SK-N-SH treated with all-trans-retinoic acid at 6 μM for 48 hours (cell line): Measurements from ENCODE around the gene CHRNA5.

Experiments used
- ATAC-seq: fragments of 200-7000 bp; cut with Tn5 transposase; 3 replicates; pipeline ENCODE4 v1.9.1; 2020; ENCODE audit warnings: mild to moderate bottlenecking, moderate library complexity
- ARNTL ChIP-seq: fragments of 450-650 bp; formaldehyde crosslinking; IDR thresholded peaks from 2 replicates; pipeline ENCODE4 v1.5.0; 2020; ENCODE audit warnings: low read depth, mild to moderate bottlenecking, moderate library complexity, borderline replicate concordance
- BACH2 ChIP-seq: fragments of 250-450 bp; sonication (Bioruptor Pico); IDR thresholded peaks from 2 replicates; pipeline ENCODE4 v1.9.0; 2021; ENCODE audit warnings: mild to moderate bottlenecking, borderline replicate concordance
- CREB5 ChIP-seq: fragments of 250-450 bp; sonication (Bioruptor Pico); IDR thresholded peaks from 2 replicates; pipeline ENCODE4 v1.5.1; 2020; ENCODE audit warnings: low read depth, mild to moderate bottlenecking, moderate library complexity
- CSDC2 ChIP-seq: fragments of 250-450 bp; sonication (Bioruptor Pico); IDR thresholded peaks from 2 replicates; pipeline ENCODE4 v1.5.0; 2020; ENCODE audit warnings: mild to moderate bottlenecking, moderate library complexity
- ESRRG ChIP-seq: fragments of 250-450 bp; sonication (Bioruptor Pico); IDR thresholded peaks from 2 replicates; pipeline ENCODE4 v1.6.1; 2021; ENCODE audit warnings: mild to moderate bottlenecking
- GLIS3 ChIP-seq: fragments of 250-450 bp; sonication (Bioruptor Pico); IDR thresholded peaks from 2 replicates; pipeline ENCODE4 v1.5.0; 2020; ENCODE audit warnings: mild to moderate bottlenecking, moderate library complexity
- ISL1 ChIP-seq: fragments of 250-450 bp; sonication (Bioruptor Pico); IDR thresholded peaks from 2 replicates; pipeline ENCODE4 v2.1.2; 2022; ENCODE audit warnings: mild to moderate bottlenecking, moderate library complexity
- OSR1 ChIP-seq: fragments of 250-450 bp; sonication (Bioruptor Pico); IDR thresholded peaks from 2 replicates; pipeline ENCODE4 v1.8.0; 2022; ENCODE audit warnings: moderate library complexity, mild to moderate bottlenecking, inconsistent platforms
- PATZ1 ChIP-seq: fragments of 250-450 bp; sonication (Bioruptor Pico); IDR thresholded peaks from 2 replicates; pipeline ENCODE4 v1.8.0; 2020; ENCODE audit warnings: mild to moderate bottlenecking, moderate library complexity, borderline replicate concordance
- POU6F1 ChIP-seq: fragments of 250-450 bp; sonication (Bioruptor Pico); IDR thresholded peaks from 2 replicates; pipeline ENCODE4 v1.8.0; 2021; ENCODE audit warnings: low read depth, mild to moderate bottlenecking, moderate library complexity, borderline replicate concordance
- PPARA ChIP-seq: fragments of 250-450 bp; sonication (Bioruptor Pico); IDR thresholded peaks from 2 replicates; pipeline ENCODE4 v1.5.0; 2020; ENCODE audit warnings: mild to moderate bottlenecking, borderline replicate concordance
- SNAI2 ChIP-seq: fragments of 250-450 bp; sonication (Bioruptor Pico); IDR thresholded peaks from 2 replicates; pipeline ENCODE4 v1.5.0; 2020; ENCODE audit warnings: mild to moderate bottlenecking, moderate library complexity
- TCF4 ChIP-seq: fragments of 250-450 bp; sonication (Bioruptor Pico); IDR thresholded peaks from 2 replicates; pipeline ENCODE4 v1.8.0; 2021; ENCODE audit warnings: mild to moderate bottlenecking, moderate library complexity, borderline replicate concordance
- TSHZ2 ChIP-seq: fragments of 250-450 bp; sonication (Bioruptor Pico); IDR thresholded peaks from 2 replicates; pipeline ENCODE4 v1.5.0; 2020; ENCODE audit warnings: mild to moderate bottlenecking, moderate library complexity
- ZC3H10 ChIP-seq: fragments of 250-450 bp; sonication (Bioruptor Pico); IDR thresholded peaks from 2 replicates; pipeline ENCODE4 v1.5.1; 2021; ENCODE audit warnings: mild to moderate bottlenecking, moderate library complexity
- ZFP3 ChIP-seq: fragments of 250-450 bp; sonication (Bioruptor Pico); IDR thresholded peaks from 2 replicates; pipeline ENCODE4 v1.5.0; 2020; ENCODE audit warnings: mild to moderate bottlenecking, moderate library complexity
- ZFP30 ChIP-seq: fragments of 450-650 bp; formaldehyde crosslinking; IDR thresholded peaks from 2 replicates; pipeline ENCODE4 v1.5.0; 2022; ENCODE audit warnings: mild to moderate bottlenecking, moderate library complexity
- ZNF565 ChIP-seq: fragments of 450-650 bp; formaldehyde crosslinking; conservative IDR thresholded peaks from 2 replicates; pipeline ENCODE4 v1.5.0; 2020; ENCODE audit warnings: low read depth, mild to moderate bottlenecking, moderate library complexity
- ZNF70 ChIP-seq: fragments of 450-650 bp; formaldehyde crosslinking; IDR thresholded peaks from 2 replicates; pipeline ENCODE4 v1.5.0; 2020; ENCODE audit warnings: mild to moderate bottlenecking, moderate library complexity
- ZNF8 ChIP-seq: fragments of 450-650 bp; formaldehyde crosslinking; IDR thresholded peaks from 2 replicates; pipeline ENCODE4 v1.5.0; 2020; ENCODE audit warnings: mild to moderate bottlenecking, moderate library complexity

CHRNA5 gene

GRCh38 chr15:78527325-78527724 lies 38.0 kb upstream of the CHRNA5 start:
- TF ChIP-seq POU6F1 (CRISPR knock-in tag), result no peak
- no peak for TF ChIP-seq BACH2 (CRISPR knock-in tag)
- TF ChIP-seq ZFP3 (CRISPR knock-in tag), result no peak
- no peak for TF ChIP-seq ZNF565 (CRISPR knock-in tag)
- no peak for TF ChIP-seq ARNTL (CRISPR knock-in tag)
- TF ChIP-seq CSDC2 (CRISPR knock-in tag), result no peak
- no peak for TF ChIP-seq TSHZ2
- no peak for TF ChIP-seq ZC3H10 (CRISPR knock-in tag)
- TF ChIP-seq ZFP30 (CRISPR knock-in tag), result no peak
- no peak for TF ChIP-seq SNAI2 (CRISPR knock-in tag)
- no peak for TF ChIP-seq ESRRG (CRISPR knock-in tag)
- no peak for TF ChIP-seq ISL1
- no peak for TF ChIP-seq ZNF8 (CRISPR knock-in tag)
- no peak for TF ChIP-seq CREB5 (CRISPR knock-in tag)
- no peak for TF ChIP-seq OSR1 (CRISPR knock-in tag)
- TF ChIP-seq TCF4 (CRISPR knock-in tag), result no peak
- TF ChIP-seq PPARA, result no peak
- TF ChIP-seq GLIS3, result no peak
- ATAC-seq, result no peak

- no peak for ATAC-seq
- TF ChIP-seq SNAI2 (CRISPR knock-in tag) (no peak), ZNF70 (CRISPR knock-in tag) (no peak), GLIS3 (no peak), ZFP30 (CRISPR knock-in tag) (no peak), ZNF565 (CRISPR knock-in tag) (no peak), TSHZ2 (no peak), PPARA (no peak)
Measured at GRCh38 chr15:78533331-78533730, 32.0 kb upstream of the CHRNA5 start.

GRCh38 chr15:78536134-78536533 lies 29.2 kb upstream of the CHRNA5 start:
- TF ChIP-seq ZNF8 (CRISPR knock-in tag) (no peak), PATZ1 (CRISPR knock-in tag) (no peak)
- ATAC-seq, result no peak
